GM21390 (cell line): ENCODE data around the gene STARD10.
"Not testable (repeated sequence)": the region's sequence is repeated elsewhere in the genome, so short reads cannot be mapped to it uniquely, and the experiment has no call there.

Experiments
- ATAC-seq: cut with Tn5 transposase; IDR thresholded peaks from one replicate; pipeline ENCODE4 v1.9.1; 2021; ENCODE audit not compliant: unreplicated experiment

STARD10 gene

DNA sequence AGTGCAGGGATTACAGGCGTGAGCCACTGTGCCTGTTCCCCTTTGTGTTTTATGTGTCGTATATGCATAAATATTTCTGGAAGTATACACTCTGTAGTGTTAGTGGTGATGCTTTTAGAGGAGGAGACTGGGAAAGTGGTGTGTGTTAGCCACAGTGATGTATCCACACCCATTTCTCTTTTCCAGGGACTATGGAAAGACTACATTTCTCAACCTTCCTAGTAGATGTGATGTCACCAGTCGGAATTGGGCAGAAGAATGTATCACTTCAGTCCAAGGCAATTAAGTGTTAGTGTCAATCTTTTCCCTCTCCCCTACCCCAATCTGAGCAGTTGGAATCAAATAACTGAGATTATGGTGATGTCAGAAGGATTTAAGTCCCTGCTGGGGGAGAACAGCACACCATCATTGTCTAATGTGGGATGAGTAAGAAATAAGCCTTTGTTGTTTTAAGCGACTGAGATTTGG is 14.5 kb upstream of the STARD10 start:
- ATAC-seq, result no peak

DNA sequence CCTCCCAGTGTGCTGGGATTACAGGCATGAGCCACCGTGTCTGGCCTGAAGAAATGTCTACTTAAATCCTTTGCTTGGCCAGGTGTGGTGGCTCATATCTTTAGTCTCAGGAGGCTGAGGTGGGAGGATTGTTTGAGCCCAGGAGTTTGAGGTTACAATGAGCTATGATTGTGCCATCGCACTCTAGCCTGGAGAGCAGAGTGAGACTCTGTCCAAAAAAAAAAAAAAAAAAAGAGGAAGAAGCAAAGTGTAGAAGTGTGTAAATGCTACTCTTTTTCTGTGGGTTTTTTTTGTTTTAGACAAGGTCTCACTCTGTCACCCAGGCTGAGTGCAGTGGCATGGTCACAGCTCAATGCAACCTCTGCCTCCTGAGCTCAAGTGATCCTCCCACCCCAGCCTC is 13.9 kb upstream of the STARD10 start:
- ATAC-seq, result no peak

DNA sequence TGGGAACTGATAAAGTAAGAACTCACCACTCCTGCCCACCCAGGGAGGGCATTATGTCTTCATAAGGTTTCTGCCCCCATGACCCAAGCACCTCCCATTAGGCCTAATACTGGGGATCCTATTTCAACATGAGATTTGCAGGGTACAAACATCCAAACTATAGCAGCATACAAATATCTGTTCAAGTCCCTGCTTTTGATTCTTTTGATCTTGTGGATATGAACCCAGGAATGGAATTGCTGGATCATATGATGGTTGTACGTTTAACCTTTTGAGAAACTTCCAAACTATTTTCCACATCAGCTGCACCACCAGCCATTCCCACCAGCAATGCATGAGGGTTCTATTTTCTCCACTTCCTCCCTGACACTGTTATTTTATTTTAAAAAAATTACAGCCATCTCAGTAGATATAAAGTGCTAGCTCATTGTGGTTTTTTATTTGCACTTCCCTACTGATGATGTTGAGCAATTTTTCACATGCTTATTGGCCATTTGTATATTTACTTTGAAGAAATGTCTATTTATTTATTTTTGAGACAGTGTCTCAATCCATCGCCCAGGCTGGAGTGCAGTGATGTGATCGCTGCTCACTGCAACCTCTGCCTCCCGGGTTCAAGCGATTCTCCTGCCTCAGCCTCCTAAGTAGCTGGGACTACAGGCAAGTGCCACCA is 13.3 kb upstream of the STARD10 start:
- ATAC-seq, result no peak

DNA sequence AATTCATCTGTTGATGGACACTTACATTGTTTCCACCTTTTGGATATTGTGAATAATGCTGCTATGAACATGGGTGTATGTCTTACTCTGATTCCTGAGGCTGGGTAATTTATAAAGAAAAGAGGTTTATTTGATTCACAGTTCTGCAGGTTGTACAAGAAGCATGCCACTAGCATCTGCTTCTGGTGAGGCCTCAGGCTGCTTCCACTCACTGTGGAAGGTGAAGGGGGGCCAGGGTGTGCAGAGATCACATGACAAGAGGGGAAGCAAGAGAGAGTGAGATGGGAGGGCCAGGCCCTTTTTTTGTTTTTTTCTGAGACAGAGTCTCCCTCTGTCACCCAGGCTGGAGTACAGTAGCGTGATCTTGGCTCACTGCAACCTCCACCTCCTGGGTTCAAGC is 12.5 kb upstream of the STARD10 start:
- ATAC-seq, result not testable (repeated sequence)

DNA sequence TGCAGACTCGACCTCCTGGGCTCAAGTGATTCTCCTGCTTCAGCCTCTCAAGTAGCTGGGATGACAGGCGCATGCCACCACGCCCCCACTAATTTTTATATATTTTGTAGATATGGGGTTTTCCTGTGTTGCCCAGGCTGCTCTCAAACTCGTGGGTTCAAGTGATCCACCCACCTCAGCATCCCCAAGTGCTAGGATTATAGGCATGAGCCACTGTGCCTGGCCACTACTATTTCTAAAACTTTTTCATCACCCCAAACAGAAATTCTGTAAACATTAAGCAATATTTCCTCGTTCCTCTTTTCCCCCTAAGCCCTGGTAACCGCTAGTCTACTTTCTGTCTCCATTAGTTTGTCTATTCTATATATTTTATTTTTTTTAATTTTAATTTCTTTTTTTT is 11.4 kb upstream of the STARD10 start:
- no peak for ATAC-seq

DNA sequence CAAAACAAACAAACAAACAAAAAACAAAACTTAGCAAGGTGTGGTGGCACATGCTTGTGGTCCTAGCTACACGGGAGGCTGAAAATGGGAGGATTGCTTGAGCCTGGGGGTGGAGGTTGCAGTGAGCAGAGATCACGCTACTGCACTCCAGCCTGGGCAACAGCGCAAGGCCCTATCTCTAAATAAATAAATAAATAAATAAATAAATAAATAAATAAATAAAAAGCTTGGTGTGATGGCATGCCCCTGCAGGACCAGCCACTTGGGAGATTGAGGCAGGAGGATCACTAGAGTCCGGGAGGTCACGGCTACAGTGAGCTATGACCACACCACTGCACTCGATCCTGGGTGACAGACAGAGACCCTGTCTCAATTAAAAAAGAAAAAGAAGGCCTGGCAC is 9.0 kb upstream of the STARD10 start:
- no peak for ATAC-seq

DNA sequence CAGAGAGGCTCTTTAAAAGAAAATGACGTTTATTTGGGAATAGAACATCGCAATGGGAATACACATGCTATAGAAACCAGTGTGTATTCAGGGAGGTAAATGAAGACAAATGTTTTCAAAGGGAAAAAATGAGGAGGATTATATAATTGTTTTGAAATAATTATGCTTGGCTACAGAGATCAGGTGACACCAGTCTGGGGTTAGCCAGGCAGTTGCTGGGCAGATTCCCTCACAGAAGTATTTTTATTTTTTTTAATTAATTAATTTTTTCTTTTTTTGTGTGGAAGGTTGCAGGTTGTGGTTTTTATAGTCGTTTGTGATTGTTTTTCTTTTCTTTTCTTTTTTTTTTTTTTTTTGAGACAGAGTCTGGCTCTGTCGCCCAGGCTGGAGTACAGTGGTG is 5.6 kb upstream of the STARD10 start:
- ATAC-seq, result no peak

DNA sequence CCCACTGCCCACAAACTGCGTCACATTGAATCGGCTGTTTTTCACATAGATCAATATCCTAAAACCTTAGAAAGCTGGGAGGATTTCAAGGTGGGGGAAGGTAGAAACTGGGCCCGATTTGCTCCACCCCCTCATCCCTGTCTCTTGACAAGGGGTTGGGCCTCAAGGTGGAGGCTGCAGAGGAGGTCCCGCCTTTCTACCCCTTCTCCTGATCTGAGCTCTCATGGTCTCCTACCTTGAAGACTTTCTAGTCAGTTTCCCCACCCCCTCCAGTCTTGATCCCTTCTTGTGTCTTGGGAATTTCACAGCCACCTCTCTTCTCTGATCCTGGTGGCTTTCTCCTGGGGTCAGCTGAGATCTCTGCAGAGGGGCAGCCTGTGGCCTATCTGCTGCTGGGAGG is 4.5 kb upstream of the STARD10 start:
- no peak for ATAC-seq

DNA sequence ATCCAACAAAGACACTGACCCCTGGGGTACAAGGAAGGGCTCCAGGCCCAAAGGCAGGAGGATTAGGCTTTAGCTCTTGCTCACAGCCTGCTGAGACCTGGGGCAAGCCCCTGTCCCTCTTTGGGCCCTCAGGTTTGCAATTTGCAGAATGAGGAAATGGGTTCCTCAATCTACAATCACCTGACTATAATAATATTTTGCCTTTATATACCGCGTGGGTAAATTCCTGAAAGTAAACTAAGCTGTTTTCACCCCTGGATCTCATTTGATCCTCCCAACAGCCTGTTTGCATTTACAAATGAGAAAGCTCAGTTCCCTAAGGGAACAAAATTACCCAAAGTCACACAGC is 797 bp downstream of the STARD10 start:
- ATAC-seq, result no peak

DNA sequence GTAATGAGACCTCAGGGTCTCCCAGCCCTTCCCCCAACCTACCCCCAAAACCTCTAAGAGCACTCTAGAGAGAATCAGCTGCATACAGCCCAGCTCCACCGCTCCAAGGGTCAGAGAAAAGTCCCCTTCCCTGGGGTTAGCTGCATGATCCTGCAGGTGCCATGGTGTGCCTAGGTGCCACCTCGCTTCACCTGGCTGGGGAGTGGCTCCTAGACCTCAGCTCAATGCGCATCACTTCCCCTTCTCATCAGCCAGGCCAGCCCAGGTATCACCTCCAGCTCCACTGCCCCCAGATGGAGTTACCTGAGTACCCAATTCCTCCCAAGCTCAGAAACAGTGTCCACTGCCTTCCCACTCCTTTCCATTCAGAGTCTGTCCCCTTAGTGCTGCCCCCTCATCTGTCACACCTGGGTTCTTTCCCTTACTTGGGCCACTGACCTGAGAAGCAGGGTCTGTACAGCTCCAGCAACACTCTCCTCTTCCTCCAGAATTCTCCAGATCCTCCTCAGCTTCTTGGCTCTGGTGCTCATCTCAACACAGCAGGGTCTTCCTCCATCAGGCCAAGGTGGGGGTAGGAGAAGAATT is 1.3 kb downstream of the STARD10 start:
- no peak for ATAC-seq

DNA sequence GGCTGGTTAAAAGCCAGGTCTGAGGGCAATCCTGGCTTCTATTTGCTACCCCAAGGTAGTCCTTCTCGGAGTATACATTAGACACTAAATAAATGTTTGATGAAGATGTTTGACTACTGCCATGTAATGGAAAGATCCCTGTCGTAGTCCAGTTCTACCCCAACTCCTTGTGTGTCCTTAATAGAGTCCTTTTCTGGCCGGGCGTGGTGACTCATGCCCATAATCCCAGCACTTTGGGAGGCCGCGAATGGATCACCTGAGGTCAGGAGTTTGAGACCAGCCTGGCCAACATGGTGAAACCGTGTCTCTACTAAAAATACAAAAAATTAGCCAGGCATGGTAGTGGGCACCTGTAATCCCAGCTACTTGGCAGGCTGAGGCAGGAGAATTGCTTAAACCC is 2.6 kb downstream of the STARD10 start:
- ATAC-seq, result not testable (repeated sequence)

DNA sequence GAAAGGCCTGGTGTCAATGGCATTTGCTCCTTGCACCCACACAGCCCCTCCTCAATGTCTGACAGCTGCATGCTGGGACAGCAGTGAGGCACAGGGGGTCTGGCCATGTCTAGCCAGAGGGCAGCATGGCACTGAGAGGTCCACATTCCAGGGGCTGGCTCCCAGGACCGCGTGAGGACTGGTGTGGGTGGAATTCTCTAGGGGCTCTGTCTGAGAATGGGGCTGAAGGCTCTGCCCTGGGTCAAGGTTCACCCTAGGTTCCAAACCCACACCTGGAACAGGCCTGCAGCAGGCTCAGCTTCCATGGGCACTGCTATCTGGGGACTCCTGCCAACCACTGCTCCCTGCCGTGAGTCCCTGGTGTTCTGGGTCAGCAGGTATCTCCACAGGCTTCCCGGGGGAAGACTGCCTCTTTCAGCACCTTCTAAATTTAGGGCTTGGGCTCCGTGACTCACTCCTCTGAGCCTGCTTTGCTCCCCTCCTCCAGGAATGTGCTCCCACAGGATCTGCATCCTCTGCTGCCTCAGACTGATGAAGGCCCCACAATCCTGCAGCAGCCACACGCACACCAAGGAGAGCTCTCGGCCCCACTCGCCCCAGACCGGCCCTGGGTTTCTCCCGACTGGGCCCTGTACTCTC is 4.2 kb downstream of the STARD10 start:
- ATAC-seq, result no peak

DNA sequence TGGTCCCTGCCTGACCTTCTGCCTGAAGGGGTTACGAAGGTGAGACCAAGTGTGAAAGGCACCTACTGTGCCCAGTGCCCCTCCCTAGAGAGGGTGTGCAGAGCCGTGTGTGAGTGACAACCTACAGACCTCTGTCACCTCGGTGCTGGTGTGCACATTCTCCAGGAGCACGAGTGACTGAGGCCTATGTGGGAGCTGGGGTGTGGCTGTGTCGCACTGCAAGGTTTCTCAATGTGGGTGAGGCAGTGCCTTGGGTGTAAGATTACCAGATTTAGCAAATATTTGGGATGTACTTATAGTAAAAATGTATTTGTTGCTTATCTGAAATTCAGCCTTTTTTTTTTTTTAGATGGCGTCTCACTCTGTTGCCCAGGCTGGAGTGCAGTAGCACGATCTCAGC is 5.6 kb downstream of the STARD10 start:
- no peak for ATAC-seq

DNA sequence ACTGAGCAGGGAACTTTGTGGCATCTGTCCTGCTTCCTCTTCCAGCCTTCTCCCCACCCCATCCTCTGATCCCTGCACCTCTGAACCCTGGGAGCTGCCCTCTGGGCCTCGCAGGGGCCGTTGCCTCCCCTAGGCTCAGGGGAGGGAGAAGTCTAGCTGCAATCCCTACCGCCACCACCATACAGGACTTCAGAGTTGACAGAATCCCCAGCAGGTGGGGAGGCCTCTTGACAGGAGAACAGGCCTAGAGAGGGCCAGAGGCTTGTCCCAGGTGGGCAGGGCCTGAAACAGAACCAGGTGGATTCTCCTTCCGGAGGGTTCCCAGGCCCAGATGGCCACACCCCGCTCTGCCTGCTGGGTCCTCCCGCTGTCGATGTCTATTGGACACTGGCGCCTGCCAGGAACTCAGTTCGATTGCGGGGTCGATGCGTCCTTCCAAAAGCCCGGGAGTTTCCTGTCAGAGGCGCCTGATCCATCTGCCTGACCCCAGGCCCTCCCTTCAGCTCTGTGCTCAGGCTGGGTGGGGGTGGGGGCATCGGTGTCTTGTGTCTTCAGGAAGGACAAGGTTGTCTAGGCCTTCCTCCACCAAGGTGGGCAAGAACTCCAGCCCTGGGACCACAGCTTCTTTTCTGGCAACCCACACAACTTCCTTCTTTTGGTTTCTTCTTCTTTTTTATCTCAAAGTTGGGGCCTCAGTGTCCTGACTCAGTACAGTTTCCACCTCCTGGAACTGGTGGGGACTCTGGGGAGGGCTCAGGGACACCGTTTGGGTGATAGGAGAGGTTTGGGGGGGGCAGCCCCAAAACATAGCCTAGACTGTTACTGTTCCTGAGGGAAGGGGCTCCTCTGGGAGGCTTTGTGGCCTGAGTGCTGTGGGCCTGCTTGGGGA is 6.4 kb downstream of the STARD10 start:
- ATAC-seq, result no peak

DNA sequence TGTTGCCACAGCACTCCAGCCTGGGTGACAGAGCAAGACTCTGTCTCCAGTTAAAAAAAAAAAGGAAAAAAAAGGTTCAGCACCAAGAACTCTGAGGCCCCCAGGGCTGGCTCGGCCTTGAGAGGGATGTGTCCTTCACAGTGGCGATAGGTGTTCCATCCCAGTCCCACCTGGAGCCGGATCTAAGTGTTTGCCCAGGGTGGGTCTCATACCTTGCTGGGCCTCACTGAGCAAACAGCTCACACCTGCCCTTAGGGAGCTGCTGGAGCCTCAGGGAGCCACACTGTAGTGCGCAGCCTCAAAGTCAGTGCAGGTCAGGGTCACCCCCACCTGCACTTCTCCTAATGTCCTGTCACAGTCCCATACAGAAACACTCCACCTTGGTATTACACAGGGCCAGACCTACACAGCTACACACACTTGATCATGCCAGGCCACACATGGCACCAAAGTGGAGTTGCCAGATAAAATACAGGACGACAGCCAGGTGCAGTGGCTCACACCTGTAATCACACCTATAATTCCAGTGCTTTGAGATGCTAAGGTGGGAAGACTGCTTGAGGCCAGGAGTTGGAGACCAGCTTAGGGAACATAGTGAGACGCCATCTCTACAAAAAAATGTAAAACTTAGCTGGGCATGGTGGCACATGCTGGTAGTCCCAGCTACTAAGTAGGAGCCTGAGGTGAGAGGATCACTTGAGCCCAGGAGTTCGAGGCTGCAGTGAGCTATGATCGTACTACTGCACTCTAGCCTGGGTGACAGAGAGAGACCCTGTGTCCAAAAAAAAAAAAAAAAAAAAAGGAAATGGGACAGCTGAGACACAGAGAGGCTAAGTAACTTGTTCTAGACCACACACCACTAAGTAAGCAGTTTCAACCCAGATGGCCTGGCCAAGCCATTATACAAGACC is 7.3 kb downstream of the STARD10 start:
- ATAC-seq, result no peak

DNA sequence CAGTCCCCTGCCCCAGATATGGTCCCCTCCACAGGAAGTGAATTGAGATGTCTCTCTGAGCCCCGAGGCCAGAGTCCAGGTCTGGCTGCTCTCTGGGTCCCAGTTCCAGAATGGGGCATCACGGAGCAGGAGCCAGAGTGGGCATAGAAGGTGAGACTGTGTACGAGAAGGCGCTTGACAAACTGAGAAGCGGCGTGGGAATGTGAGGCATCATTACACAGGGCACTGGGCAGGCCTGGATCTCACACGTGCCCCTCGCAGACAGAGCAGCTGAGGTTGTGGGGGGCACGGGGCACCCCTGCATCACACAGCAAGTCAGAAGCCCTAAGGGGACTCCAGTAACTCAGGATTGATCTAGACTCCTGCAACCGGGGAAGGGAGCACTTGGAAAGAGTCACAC is 9.2 kb downstream of the STARD10 start:
- no peak for ATAC-seq

DNA sequence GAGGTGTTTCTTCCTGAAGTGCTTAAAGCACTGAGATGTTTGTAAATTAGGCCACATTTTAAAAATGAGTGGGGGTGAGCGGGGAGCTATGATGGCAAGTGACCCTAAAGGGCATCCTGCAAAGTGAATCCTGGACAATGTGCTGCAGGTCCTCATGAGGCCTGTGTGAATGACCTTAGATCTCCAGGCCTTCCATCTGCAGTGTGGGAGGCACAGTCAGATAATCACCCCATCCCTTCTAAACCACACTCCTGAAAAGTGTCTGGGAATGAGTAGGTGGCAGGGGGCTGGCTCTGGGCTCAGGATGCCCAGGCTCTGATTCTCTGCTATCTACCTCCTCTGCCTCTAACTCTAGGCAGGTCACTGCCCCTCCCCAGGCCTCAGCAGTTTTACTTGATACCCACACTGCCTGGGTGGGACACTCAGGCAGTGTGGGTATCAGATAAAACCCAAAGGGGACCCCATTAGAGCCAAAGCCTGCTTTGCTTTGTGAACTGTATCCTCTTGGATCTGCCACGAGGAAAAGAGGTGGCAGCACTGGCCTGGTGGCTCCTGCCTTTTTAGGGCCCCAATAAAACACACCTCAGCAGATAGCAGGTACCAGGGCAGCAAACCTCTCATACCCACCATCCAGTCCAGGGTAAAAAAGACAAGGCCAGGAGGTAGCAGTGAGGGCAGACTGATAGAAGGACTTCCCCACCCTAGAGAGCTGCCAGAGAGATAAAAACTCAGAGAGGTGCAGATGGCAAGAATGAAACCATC is 10.5 kb downstream of the STARD10 start:
- no peak for ATAC-seq

DNA sequence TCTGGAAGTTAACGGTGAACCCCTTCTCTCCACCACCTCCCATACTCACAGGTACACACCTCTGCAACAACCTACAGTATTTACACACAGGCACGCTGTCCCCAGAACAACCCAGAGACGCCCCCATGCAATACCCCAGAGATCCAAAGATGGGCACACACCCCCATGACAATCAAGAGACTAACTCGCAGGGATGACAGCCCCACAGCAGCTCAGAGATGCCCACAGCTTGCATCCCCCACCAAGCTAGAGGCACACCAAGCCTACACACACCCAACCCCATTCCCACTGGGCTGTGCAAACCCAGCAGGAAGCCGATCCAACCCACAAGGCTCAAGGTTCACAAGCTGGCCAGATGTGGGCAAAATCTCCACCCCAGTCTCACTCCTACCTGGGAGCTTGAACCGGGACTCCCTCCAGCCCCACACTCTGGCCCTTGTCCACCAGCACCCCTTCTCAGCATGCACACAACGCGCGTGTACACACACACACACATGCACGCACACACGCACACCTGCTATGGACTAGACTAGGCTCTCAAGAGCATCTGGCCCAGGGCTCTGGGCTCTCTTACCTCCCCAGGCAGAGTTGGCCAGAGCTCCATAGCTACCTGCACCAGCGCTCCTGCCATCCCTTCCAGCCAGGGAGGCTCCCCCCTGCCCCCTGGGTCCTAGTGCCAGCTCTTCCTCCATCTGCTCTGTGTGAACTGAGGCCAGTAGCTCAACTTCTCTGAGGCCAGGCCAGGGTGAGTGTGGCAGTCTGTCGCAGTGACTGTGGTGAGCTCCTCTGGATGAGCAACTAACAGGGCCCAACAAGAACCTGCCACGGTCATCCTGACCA is 11.5 kb downstream of the STARD10 start:
- no peak for ATAC-seq
